ENCODE results near the gene LRRC31. TPM values are rescaled to one million over a fixed set of nuclear protein-coding genes. Genes with fewer than 3 reads are reported as not detected.
A peak's percentile ranks its signal among the peaks of the same experiment; 100 is the strongest.

LRRC31 gene
- total and polyA plus RNA-seq, 2 of the 13 experiments (the other 11 are each of a cell fraction or from before 2014, with no cell fraction given), result not detected

DNA sequence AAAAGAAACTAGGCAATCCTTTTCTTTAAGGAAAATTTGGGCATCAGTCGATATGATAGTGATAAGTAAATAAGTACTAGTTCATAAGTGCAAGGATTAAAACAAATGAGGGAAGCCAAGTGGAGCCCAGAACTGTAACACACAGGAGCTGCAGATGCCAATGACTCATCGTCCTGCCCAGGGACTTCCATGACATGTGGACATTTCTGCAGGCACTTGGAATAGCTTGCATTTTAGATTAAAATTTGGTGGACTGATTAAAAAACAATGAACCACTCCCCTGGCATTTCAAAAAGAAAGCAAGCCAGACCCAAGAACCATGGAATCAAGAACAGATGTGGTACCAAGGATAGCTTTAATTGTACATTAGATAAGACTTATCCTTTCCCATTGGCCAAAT, 44.6 kb upstream of the LRRC31 start:
- POLR2A ChIA-PET, result no interaction called here
- CTCF ChIA-PET (ENCODE audit: low intra/inter-chr PET ratio, low total read pairs), result no interaction called here
- no peak for FAIRE-seq

DNA sequence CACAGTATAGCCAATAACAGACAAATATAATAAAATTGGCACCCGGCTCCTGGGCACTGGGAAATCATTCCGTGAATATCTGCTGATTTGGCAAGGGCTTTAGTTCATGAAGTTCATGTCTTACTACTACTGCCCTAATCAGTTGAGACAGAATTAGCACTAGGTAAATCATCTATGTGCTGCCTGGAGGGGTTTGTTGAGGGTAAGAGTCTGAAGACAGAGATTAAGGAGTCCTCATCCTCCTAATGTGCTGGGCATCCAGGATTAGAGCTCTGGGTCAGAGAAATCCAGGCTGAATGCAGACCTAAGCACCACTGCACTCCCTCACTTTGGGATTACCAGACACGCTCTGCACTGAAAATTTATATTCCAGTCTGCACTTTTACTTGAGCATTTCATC, 43.6 kb upstream of the LRRC31 start:
- no peak overlapping the region for H3K4me3 ChIP-seq (replicated peaks in 1 of 3; ENCODE audit: insufficient read depth in 1 of 3, low read depth in 2 of 3, low read length in 3 of 3)
- FAIRE-seq, result no peak
- intact Hi-C loops (cut with micrococcal nuclease; ENCODE audit: unreplicated experiment) (no loop called here), in situ Hi-C loops (cut with HindIII; ENCODE audit: extremely low pct_ligation_motif_present, low pct_unique_long_range_greater_than_20kb) (no loop called here)
- no peak overlapping the region for H3K4me2 ChIP-seq (ENCODE audit: low read depth, low read length)
- ChIA-PET CTCF (ENCODE audit: low intra/inter-chr PET ratio, low total read pairs) (no interaction called here), POLR2A (no interaction called here)
- DNase-seq (ENCODE audit: low spot score), result no peak
- TF ChIP-seq DZIP1 (CRISPR knock-in tag; IDR thresholded peaks at IDR 0.05) (no peak), SIN3A (IDR thresholded peaks at IDR 0.05; ENCODE audit: borderline replicate concordance, low read depth, low read length) (no peak), ATF6 (CRISPR knock-in tag; conservative IDR thresholded peaks at IDR 0.05) (no peak), ZFP41 (CRISPR knock-in tag; IDR thresholded peaks at IDR 0.05; ENCODE audit: borderline replicate concordance) (no peak), SOX5 (CRISPR knock-in tag; IDR thresholded peaks at IDR 0.05; ENCODE audit: borderline replicate concordance) (no peak), GZF1 (CRISPR knock-in tag; IDR thresholded peaks at IDR 0.05) (no peak), BCL6 (CRISPR knock-in tag; IDR thresholded peaks at IDR 0.05) (no peak)
- TF ChIP-seq, protein P1, sequence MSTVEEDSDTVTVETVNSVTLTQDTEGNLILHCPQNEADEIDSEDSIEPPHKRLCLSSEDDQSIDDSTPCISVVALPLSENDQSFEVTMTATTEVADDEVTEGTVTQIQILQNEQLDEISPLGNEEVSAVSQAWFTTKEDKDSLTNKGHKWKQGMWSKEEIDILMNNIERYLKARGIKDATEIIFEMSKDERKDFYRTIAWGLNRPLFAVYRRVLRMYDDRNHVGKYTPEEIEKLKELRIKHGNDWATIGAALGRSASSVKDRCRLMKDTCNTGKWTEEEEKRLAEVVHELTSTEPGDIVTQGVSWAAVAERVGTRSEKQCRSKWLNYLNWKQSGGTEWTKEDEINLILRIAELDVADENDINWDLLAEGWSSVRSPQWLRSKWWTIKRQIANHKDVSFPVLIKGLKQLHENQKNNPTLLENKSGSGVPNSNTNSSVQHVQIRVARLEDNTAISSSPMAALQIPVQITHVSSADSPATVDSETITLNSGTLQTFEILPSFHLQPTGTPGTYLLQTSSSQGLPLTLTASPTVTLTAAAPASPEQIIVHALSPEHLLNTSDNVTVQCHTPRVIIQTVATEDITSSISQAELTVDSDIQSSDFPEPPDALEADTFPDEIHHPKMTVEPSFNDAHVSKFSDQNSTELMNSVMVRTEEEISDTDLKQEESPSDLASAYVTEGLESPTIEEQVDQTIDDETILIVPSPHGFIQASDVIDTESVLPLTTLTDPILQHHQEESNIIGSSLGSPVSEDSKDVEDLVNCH (CRISPR knock-in tag; IDR thresholded peaks at IDR 0.05), result no peak
- H3K36me3 ChIP-seq (replicated peaks in 1 of 2; ENCODE audit: control insufficient read depth in 1 of 2, insufficient read depth in 2 of 2, low read length in 2 of 2), result no peaks in the 10 kb centered on the region
- H3K4me1 ChIP-seq (ENCODE audit: insufficient read depth, low read length), result no peaks in the 10 kb centered on the region
- no peak for ATAC-seq
- no TSS peak for BruUV-seq (replicated peaks)
- no peaks in the 10 kb centered on the region for H3K79me2 ChIP-seq (ENCODE audit: insufficient read depth, low read length)
- no peaks in the 10 kb centered on the region for H4K20me1 ChIP-seq (ENCODE audit: insufficient read depth, low read length)
- H3K9ac ChIP-seq (ENCODE audit: insufficient read depth, low read depth, low read length), result no peak overlapping the region
- no peaks in the 10 kb centered on the region for H3K9me3 ChIP-seq (ENCODE audit: low read length)
- 30% methylated on average over 3 of the region's 3 CpGs for WGBS (ENCODE audit: low lambda C conversion rate)
- peaks cover 0 to 3% of the 10 kb centered on the region in 2 experiments; a peak in 1 of 5 replicates for H3K27me3 ChIP-seq (ENCODE audit: control insufficient read depth in 1 of 2, insufficient read depth in 2 of 2, low read length in 2 of 2)
- no peak overlapping the region for H2AFZ ChIP-seq (ENCODE audit: low read length)
- H3K27ac ChIP-seq (ENCODE audit: extremely low read length, insufficient read depth, low read length), result no peak overlapping the region

More for the DNA sequence above, 44.6 kb upstream of the LRRC31 start:
- Histone ChIP-seq H3K9me3 (ENCODE audit: low read length) (no peaks in the 10 kb centered on the region), H2AFZ (ENCODE audit: low read length) (no peak overlapping the region), H4K20me1 (ENCODE audit: insufficient read depth, low read length) (no peaks in the 10 kb centered on the region), H3K4me3 (replicated peaks in 1 of 3; ENCODE audit: insufficient read depth in 1 of 3, low read depth in 2 of 3, low read length in 3 of 3) (no peak overlapping the region), H3K79me2 (ENCODE audit: insufficient read depth, low read length) (no peaks in the 10 kb centered on the region), H3K4me2 (ENCODE audit: low read depth, low read length) (no peak overlapping the region), H3K27ac (ENCODE audit: extremely low read length, insufficient read depth, low read length) (no peak overlapping the region), H3K27me3 (ENCODE audit: control insufficient read depth in 1 of 2, insufficient read depth in 2 of 2, low read length in 2 of 2) (peaks cover 0 to 3% of the 10 kb centered on the region in 2 experiments; a peak in 1 of 5 replicates), H3K9ac (ENCODE audit: insufficient read depth, low read depth, low read length) (no peak overlapping the region), H3K4me1 (ENCODE audit: insufficient read depth, low read length) (no peaks in the 10 kb centered on the region), H3K36me3 (replicated peaks in 1 of 2; ENCODE audit: control insufficient read depth in 1 of 2, insufficient read depth in 2 of 2, low read length in 2 of 2) (no peaks in the 10 kb centered on the region)
- 10% methylated on average over 2 of the region's 2 CpGs for WGBS (ENCODE audit: low lambda C conversion rate)
- ATAC-seq (no peak), DNase-seq (ENCODE audit: low spot score) (no peak)
- no peak for TF ChIP-seq NFE2L1 (CRISPR knock-in tag; IDR thresholded peaks at IDR 0.05; ENCODE audit: borderline replicate concordance)
- peak; percentile 17; the same call in 1 of the 2 replicates for TF ChIP-seq FOSL2 (CRISPR knock-in tag; IDR thresholded peaks at IDR 0.05)
- in situ Hi-C loops (cut with HindIII; ENCODE audit: extremely low pct_ligation_motif_present, low pct_unique_long_range_greater_than_20kb), result no loop called here
- intact Hi-C loops (cut with micrococcal nuclease; ENCODE audit: unreplicated experiment), result no loop called here
- no TSS peak for BruUV-seq (replicated peaks)
